CD14-positive monocyte (primary cell): ENCODE measurements around the gene NRP2. TPM values are rescaled to one million over a fixed set of nuclear protein-coding genes. Genes with fewer than 3 reads are reported as not detected.

Experiments
- DNase-seq, 3 donors: peaks; one replicate each; pipeline ENCODE4 v3.0.0-alpha.2; 2011 to 2022
- H2AFZ ChIP-seq: 2 replicates; pipeline ENCODE4 v1.6.0; 2012; ENCODE audit warnings: mild to moderate bottlenecking, low read depth, low read length, inconsistent platforms; ENCODE audit not compliant: insufficient read depth, poor library complexity, severe bottlenecking
- H3K27ac ChIP-seq, 2 donors: 1 replicate in 1 of 2; 2 replicates in 1 of 2; pipeline ENCODE4 v1.5.1; 2012 to 2013; ENCODE audit warnings: low read length in 2 of 2, control low read depth in 1 of 2, inconsistent platforms in 1 of 2, low read depth in 1 of 2, mild to moderate bottlenecking in 1 of 2
- H3K27me3 ChIP-seq, 2 donors: one replicate each; pipeline versions ENCODE4 v1.6.0 to v1.6.1; 2011 to 2013; ENCODE audit warnings: low read length in 2 of 2; ENCODE audit not compliant: control insufficient read depth in 2 of 2, insufficient read depth in 2 of 2
- H3K36me3 ChIP-seq, 2 donors: replicated peaks in 1 of 2; 1 replicate in 1 of 2; 2 replicates in 1 of 2; pipeline versions ENCODE4 v1.5.1 to v1.6.1; 2012 to 2013; ENCODE audit warnings: low read length in 2 of 2, control low read depth in 1 of 2, inconsistent platforms in 1 of 2, mild to moderate bottlenecking in 1 of 2; ENCODE audit not compliant: insufficient read depth in 2 of 2, control insufficient read depth in 1 of 2
- H3K4me1 ChIP-seq, 2 donors: 1 replicate in 1 of 2; 2 replicates in 1 of 2; pipeline versions ENCODE4 v1.5.1 to v1.6.1; 2012 to 2013; ENCODE audit warnings: low read length in 2 of 2, control low read depth in 1 of 2, inconsistent platforms in 1 of 2, mild to moderate bottlenecking in 1 of 2, moderate library complexity in 1 of 2; ENCODE audit not compliant: insufficient read depth in 2 of 2, control insufficient read depth in 1 of 2
- H3K4me2 ChIP-seq: replicated peaks from 2 replicates; pipeline ENCODE3; 2012; ENCODE audit warnings: low read length, moderate library complexity, mild to moderate bottlenecking; ENCODE audit not compliant: poor library complexity, severe bottlenecking; ENCODE audit errors: extremely low read depth
- H3K4me3 ChIP-seq, 3 experiments: fragments of 200-600 bp in 1 of 3; sonication (generic) in 1 of 3; replicated peaks in 1 of 3; 1 replicate in 2 of 3; 2 replicates in 1 of 3; pipeline ENCODE4 v1.5.1; 2011 to 2013; ENCODE audit warnings: low read length in 3 of 3, mild to moderate bottlenecking in 3 of 3, control low read depth in 2 of 3, low read depth in 2 of 3, inconsistent platforms in 1 of 3, moderate library complexity in 1 of 3
- H3K79me2 ChIP-seq: 2 replicates; pipeline ENCODE4 v1.6.0; 2012; ENCODE audit warnings: mild to moderate bottlenecking, control low read depth, inconsistent platforms, low read length, moderate library complexity; ENCODE audit not compliant: insufficient read depth
- H3K9ac ChIP-seq: 2 replicates; pipeline ENCODE4 v1.6.0; 2017; ENCODE audit warnings: low read length, mild to moderate bottlenecking; ENCODE audit not compliant: insufficient read depth, poor library complexity, severe bottlenecking
- H3K9me3 ChIP-seq, 2 donors: replicated peaks in 1 of 2; 1 replicate in 1 of 2; 2 replicates in 1 of 2; pipeline versions ENCODE4 v1.5.1 to v1.6.1; 2012 to 2013; ENCODE audit warnings: low read length in 2 of 2, control low read depth in 1 of 2; ENCODE audit not compliant: control insufficient read depth in 1 of 2, insufficient read depth in 1 of 2
- H4K20me1 ChIP-seq: 2 replicates; pipeline ENCODE4 v1.6.0; 2012; ENCODE audit warnings: mild to moderate bottlenecking, low read length, control low read depth, moderate library complexity; ENCODE audit not compliant: insufficient read depth
- H3K27ac Mint-ChIP-seq, 7 donors: one replicate each; pipeline ENCODE4 v1.8.0; 2020; ENCODE audit warnings: mild to moderate bottlenecking in 7 of 7, mixed read lengths in 7 of 7, moderate library complexity in 6 of 7, inconsistent platforms in 2 of 7
- H3K27me3 Mint-ChIP-seq, 3 donors: one replicate each; pipeline ENCODE4 v1.8.0; 2021 to 2022; ENCODE audit warnings: low read depth in 3 of 3, mild to moderate bottlenecking in 3 of 3, mixed read lengths in 3 of 3, moderate library complexity in 3 of 3, inconsistent platforms in 1 of 3
- H3K36me3 Mint-ChIP-seq, 2 donors: one replicate each; pipeline ENCODE4 v1.8.0; 2020; ENCODE audit warnings: mixed read lengths in 2 of 2, inconsistent platforms in 1 of 2, mild to moderate bottlenecking in 1 of 2
- H3K4me1 Mint-ChIP-seq: one replicate; pipeline ENCODE4 v1.8.0; 2020; ENCODE audit warnings: mild to moderate bottlenecking, mixed read lengths
- H3K4me3 Mint-ChIP-seq, 2 donors: one replicate each; pipeline ENCODE4 v1.8.0; 2020; ENCODE audit warnings: mild to moderate bottlenecking in 2 of 2, mixed read lengths in 2 of 2, moderate library complexity in 1 of 2
- H3K9me3 Mint-ChIP-seq, 7 donors: one replicate each; pipeline ENCODE4 v1.8.0; 2020 to 2022; ENCODE audit warnings: mixed read lengths in 7 of 7, mild to moderate bottlenecking in 6 of 7, moderate library complexity in 6 of 7, inconsistent platforms in 2 of 7
- WGBS: methylation state at CpG from one replicate; pipeline ENCODE4 v1.1.5; 2013; ENCODE audit warnings: missing lambda C conversion rate; ENCODE audit not compliant: insufficient coverage; 5-methylcytosine and 5-hydroxymethylcytosine counted together
- intact Hi-C, 2 donors: fragments of 100-400 bp; cut with micrococcal nuclease; formaldehyde crosslinking; loops; one replicate each; pipeline versions ENCODE4 v1.15.0 to v1.15.1; 2023
- polyA plus RNA-seq, 3 donors: library from polyadenylated mRNA; depleted of rRNA in 1 of 3; unstranded in 2 of 3; stranded (reverse) in 1 of 3; fragments of 300-500 nt in 2 of 3; fragments of >200 nt in 1 of 3; fragmentation: Illumina TruSeq in 2 of 3; gene quantifications; 1 replicate in 2 of 3; 2 replicates in 1 of 3; pipeline ENCODE4 v1.2.3, GENCODE V29; 2012 to 2021
- TF ChIP-seq, protein P1 (sequence below): fragments of 200-600 bp; IDR thresholded peaks from one replicate; pipeline ENCODE4 v1.8.0; 2022; ENCODE audit warnings: antibody characterized with exemption, mild to moderate bottlenecking

NRP2 gene
- polyA plus RNA-seq, 3 donors: 0.97 to 3.3 (median 1.6) TPM

DNA sequence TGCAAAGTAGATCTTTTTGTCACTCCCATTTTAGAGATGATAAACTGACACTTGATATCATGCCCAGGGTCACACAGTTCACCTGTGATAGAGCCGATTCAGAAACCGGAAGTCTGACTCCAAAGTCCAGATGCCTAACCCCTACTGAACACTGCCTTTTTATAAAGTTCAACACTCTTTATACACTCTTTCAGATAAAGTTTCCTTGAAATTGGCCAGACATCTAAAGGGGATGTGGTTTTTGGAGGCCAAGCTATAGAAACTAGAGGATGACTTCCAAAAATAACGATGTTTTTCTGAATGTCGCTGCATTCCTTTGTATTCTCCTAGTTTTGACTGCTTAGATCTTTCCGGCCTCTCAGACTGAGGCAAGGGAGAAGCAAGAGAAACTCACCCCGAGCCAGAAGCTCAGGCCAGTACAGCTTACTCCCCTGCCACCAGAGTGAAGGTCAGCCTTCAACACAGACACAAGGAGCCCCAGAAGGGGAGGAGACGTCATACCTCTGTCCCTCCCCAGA is 61.8 kb downstream of the NRP2 start:
- Histone ChIP-seq H4K20me1 (no peaks in the 10 kb centered on the region), H3K27me3 (no peaks in the 10 kb centered on the region), H3K9me3 (no peaks in the 10 kb centered on the region), H3K4me2 (no peak overlapping the region), H3K36me3 (no peaks in the 10 kb centered on the region), H3K4me3 (no peak overlapping the region), H2AFZ (no peak overlapping the region), H3K79me2 (no peaks in the 10 kb centered on the region), H3K9ac (no peak overlapping the region), H3K27ac (no peak overlapping the region), H3K4me1 (no peaks in the 10 kb centered on the region)
- no peak overlapping the region for H3K27ac Mint-ChIP-seq
- intact Hi-C loops: no loop called here
- no peaks in the 10 kb centered on the region for H3K36me3 Mint-ChIP-seq
- WGBS: 91% methylated on average over 5 of the region's 7 CpGs
- H3K4me1 Mint-ChIP-seq: peaks cover 2% of the 10 kb centered on the region
- TF ChIP-seq, protein P1, sequence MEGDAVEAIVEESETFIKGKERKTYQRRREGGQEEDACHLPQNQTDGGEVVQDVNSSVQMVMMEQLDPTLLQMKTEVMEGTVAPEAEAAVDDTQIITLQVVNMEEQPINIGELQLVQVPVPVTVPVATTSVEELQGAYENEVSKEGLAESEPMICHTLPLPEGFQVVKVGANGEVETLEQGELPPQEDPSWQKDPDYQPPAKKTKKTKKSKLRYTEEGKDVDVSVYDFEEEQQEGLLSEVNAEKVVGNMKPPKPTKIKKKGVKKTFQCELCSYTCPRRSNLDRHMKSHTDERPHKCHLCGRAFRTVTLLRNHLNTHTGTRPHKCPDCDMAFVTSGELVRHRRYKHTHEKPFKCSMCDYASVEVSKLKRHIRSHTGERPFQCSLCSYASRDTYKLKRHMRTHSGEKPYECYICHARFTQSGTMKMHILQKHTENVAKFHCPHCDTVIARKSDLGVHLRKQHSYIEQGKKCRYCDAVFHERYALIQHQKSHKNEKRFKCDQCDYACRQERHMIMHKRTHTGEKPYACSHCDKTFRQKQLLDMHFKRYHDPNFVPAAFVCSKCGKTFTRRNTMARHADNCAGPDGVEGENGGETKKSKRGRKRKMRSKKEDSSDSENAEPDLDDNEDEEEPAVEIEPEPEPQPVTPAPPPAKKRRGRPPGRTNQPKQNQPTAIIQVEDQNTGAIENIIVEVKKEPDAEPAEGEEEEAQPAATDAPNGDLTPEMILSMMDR: no peak
- DNase-seq: no peak
- H3K27me3 Mint-ChIP-seq: peaks cover 0 to 9% (median 7%) of the 10 kb centered on the region in 3 donors
- H3K9me3 Mint-ChIP-seq: no peaks in the 10 kb centered on the region
- H3K4me3 Mint-ChIP-seq: no peak overlapping the region

DNA sequence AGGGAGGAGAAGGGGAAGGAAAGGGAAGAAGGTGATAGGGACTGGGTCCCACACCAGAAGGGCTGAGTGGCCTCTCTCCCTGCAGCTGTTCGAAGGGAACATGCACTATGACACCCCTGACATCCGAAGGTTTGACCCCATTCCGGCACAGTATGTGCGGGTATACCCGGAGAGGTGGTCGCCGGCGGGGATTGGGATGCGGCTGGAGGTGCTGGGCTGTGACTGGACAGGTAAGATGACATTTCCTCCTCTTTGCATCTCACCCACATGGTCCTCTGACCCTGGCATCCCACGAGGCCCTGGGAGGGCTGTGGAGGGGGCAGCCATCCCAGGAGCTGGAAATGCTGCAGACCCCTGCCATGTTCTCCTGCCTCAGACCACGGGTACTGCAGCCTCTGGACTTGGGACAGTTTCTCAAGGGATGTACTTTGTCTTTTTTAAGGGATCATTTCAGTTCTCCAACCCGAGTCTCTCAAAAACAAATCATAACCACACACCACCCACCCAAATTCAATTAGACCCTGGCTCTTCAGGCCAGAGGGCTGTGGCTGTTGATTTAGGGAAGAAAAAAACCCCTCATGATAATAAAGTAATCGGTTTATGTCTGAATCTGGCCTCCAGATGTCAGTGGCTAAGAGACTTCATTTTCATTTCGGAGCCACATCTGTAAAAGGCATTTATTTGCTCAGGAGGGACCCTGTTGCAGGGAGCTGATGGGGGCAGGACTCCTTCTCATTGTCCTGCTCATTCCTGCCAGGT is 63.5 kb downstream of the NRP2 start:
- H3K9me3 ChIP-seq: no peaks in the 10 kb centered on the region
- no peaks in the 10 kb centered on the region for H3K27me3 ChIP-seq
- H3K9ac ChIP-seq: no peak overlapping the region
- no peak overlapping the region for H2AFZ ChIP-seq
- H4K20me1 ChIP-seq: no peaks in the 10 kb centered on the region
- no peaks in the 10 kb centered on the region for H3K9me3 Mint-ChIP-seq
- H3K36me3 Mint-ChIP-seq: no peaks in the 10 kb centered on the region
- 98% methylated on average over 7 of the region's 14 CpGs for WGBS
- H3K27ac ChIP-seq: no peak overlapping the region
- H3K4me2 ChIP-seq: no peak overlapping the region
- H3K4me3 Mint-ChIP-seq: no peak overlapping the region
- no peak for DNase-seq
- H3K4me1 ChIP-seq: no peaks in the 10 kb centered on the region
- no peaks in the 10 kb centered on the region for H3K36me3 ChIP-seq
- peaks cover 0 to 12% (median 6%) of the 10 kb centered on the region in 3 donors for H3K27me3 Mint-ChIP-seq
- TF ChIP-seq, protein P1: no peak
- no peaks in the 10 kb centered on the region for H3K79me2 ChIP-seq
- H3K4me3 ChIP-seq: no peak overlapping the region
- intact Hi-C loops: no loop called here
- peak overlapping the region in 1 of 7 donors; percentile 16 for H3K27ac Mint-ChIP-seq
- H3K4me1 Mint-ChIP-seq: peaks cover 2% of the 10 kb centered on the region
